ENCODE measurements around the gene ELF2. TPM values are rescaled to one million over a fixed set of nuclear protein-coding genes. Genes with fewer than 3 reads are reported as not detected.

ELF2 gene
- polyA plus RNA-seq, 3 donors: 14.0 to 34.3 (median 18.9) TPM

DNA sequence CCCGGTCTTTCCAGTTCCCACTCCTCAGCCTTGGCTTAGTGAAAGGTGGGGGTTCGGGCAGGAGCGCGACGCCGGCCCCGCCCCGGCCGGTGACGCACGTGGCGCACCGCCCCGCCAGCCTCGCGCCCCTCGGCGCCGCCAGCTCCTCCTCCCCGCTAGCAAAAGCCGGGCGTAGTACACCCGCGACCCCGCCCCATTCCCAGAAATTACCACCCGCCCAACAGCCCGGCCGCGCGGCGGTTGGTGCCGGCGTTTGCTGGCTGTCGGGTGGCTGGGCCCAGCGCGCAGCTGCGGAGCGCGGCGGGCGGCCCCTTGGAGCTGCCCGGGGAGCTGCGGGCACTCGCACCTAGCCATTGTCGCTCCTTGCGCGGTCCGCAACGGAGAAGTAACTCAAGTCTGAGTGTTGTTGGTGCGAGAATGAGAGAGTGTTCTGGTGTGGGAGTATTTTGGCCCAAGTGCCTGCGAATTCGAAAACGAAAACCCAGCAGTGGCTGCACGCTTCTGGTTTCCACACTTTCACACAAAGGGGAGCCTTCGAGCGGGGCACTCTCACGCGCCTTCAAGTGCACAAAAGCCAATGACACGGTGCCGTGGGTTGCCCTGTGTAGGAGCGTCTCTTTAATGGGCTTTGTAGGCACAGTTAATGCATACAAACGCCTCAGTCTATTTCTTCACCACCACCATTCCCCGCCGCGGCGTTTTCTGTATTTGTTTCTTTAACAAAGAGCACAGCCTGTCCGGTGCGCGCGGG lies 1.0 kb upstream of the ELF2 start:
- H3K27me3 Mint-ChIP-seq (ENCODE audit: low read depth in 3 of 3): peaks cover 0 to 2% (median 1%) of the 10 kb centered on the region in 3 donors
- Histone ChIP-seq H3K4me1 (ENCODE audit: control insufficient read depth in 1 of 2, insufficient read depth in 2 of 2, low read length in 2 of 2) (peaks cover 15 to 29% of the 10 kb centered on the region in 2 donors), H3K4me2 (replicated peaks; ENCODE audit: extremely low read depth, low read length, poor library complexity, severe bottlenecking) (peak overlapping the region; percentile 97), H3K36me3 (replicated peaks in 1 of 2; ENCODE audit: control insufficient read depth in 1 of 2, insufficient read depth in 2 of 2, low read length in 2 of 2) (no peaks in the 10 kb centered on the region), H3K4me3 (replicated peaks in 1 of 3; ENCODE audit: low read depth in 2 of 3, low read length in 3 of 3) (peak overlapping the region; percentile 83 to 97 (median 96)), H3K9me3 (replicated peaks in 1 of 2; ENCODE audit: control insufficient read depth in 1 of 2, insufficient read depth in 1 of 2, low read length in 2 of 2) (no peaks in the 10 kb centered on the region), H4K20me1 (ENCODE audit: insufficient read depth, low read length) (peaks cover 36% of the 10 kb centered on the region), H3K9ac (ENCODE audit: insufficient read depth, low read length, poor library complexity, severe bottlenecking) (peak overlapping the region; percentile 98), H3K27ac (ENCODE audit: low read depth in 1 of 2, low read length in 2 of 2) (peak overlapping the region; percentile 96 to 97), H3K79me2 (ENCODE audit: insufficient read depth, low read length) (peaks cover 40% of the 10 kb centered on the region), H3K27me3 (ENCODE audit: control insufficient read depth in 2 of 2, insufficient read depth in 2 of 2, low read length in 2 of 2) (no peaks in the 10 kb centered on the region), H2AFZ (ENCODE audit: insufficient read depth, low read depth, low read length, poor library complexity, severe bottlenecking) (peak overlapping the region; percentile 92)
- H3K4me3 Mint-ChIP-seq: peak overlapping the region; percentile 90 to 94
- H3K36me3 Mint-ChIP-seq: no peaks in the 10 kb centered on the region
- peak overlapping the region; percentile 93 to 99 (median 96) for H3K27ac Mint-ChIP-seq
- H3K9me3 Mint-ChIP-seq: no peaks in the 10 kb centered on the region
- H3K4me1 Mint-ChIP-seq: peaks cover 28% of the 10 kb centered on the region
- no peak for TF ChIP-seq CTCF (IDR thresholded peaks at IDR 0.05)
- DNase-seq: peak; percentile 88 to 93 (median 88)
- intact Hi-C loops (cut with micrococcal nuclease): loop anchor here (5.0 to 10.0 kb wide), 4 partner anchors 34 to 124 kb away; partner anchors contain the start of genes NAA15 (in 2 of the 2) and NDUFC1 (in 2 of the 2)
- WGBS (ENCODE audit: insufficient coverage): under 1% methylated on average over 65 of the region's 70 CpGs

GRCh38 chr4:139176302-139177048 lies 543 bp downstream of the ELF2 start:
- no peak for TF ChIP-seq CTCF (IDR thresholded peaks at IDR 0.05)
- peaks cover 15 to 29% of the 10 kb centered on the region in 2 donors for H3K4me1 ChIP-seq (ENCODE audit: control insufficient read depth in 1 of 2, insufficient read depth in 2 of 2, low read length in 2 of 2)
- intact Hi-C loops (cut with micrococcal nuclease): loop anchor here (5.0 to 10.0 kb wide), 4 partner anchors 36 to 126 kb away; partner anchors contain the start of genes NAA15 (in 2 of the 2) and NDUFC1 (in 2 of the 2)
- no peaks in the 10 kb centered on the region for H3K36me3 ChIP-seq (replicated peaks in 1 of 2; ENCODE audit: control insufficient read depth in 1 of 2, insufficient read depth in 2 of 2, low read length in 2 of 2)
- peak overlapping the region; percentile 81 for H3K4me2 ChIP-seq (replicated peaks; ENCODE audit: extremely low read depth, low read length, poor library complexity, severe bottlenecking)
- Mint-ChIP-seq H3K9me3 (no peaks in the 10 kb centered on the region), H3K27ac (peak overlapping the region; percentile 94 to 99 (median 95)), H3K36me3 (no peaks in the 10 kb centered on the region), H3K27me3 (ENCODE audit: low read depth in 3 of 3) (peaks cover 0 to 1% (median under 1%) of the 10 kb centered on the region in 3 donors), H3K4me3 (peak overlapping the region; percentile 95 to 98), H3K4me1 (peaks cover 34% of the 10 kb centered on the region)
- H4K20me1 ChIP-seq (ENCODE audit: insufficient read depth, low read length): peaks cover 51% of the 10 kb centered on the region
- H2AFZ ChIP-seq (ENCODE audit: insufficient read depth, low read depth, low read length, poor library complexity, severe bottlenecking): no peak overlapping the region
- H3K27me3 ChIP-seq (ENCODE audit: control insufficient read depth in 2 of 2, insufficient read depth in 2 of 2, low read length in 2 of 2): no peaks in the 10 kb centered on the region
- peak overlapping the region; percentile 92 to 97 for H3K27ac ChIP-seq (ENCODE audit: low read depth in 1 of 2, low read length in 2 of 2)
- H3K4me3 ChIP-seq (replicated peaks in 1 of 3; ENCODE audit: low read depth in 2 of 3, low read length in 3 of 3): peak overlapping the region; percentile 88 to 97 (median 96)
- 0% methylated on average over 89 of the region's 89 CpGs for WGBS (ENCODE audit: insufficient coverage)
- peak; percentile 47 to 86 (median 77) for DNase-seq
- H3K9me3 ChIP-seq (replicated peaks in 1 of 2; ENCODE audit: control insufficient read depth in 1 of 2, insufficient read depth in 1 of 2, low read length in 2 of 2): no peaks in the 10 kb centered on the region
- H3K79me2 ChIP-seq (ENCODE audit: insufficient read depth, low read length): peaks cover 55% of the 10 kb centered on the region
- H3K9ac ChIP-seq (ENCODE audit: insufficient read depth, low read length, poor library complexity, severe bottlenecking): peak overlapping the region; percentile 98
